ENCODE measurements around the gene TRPM1.

The TRPM1 gene

DNA sequence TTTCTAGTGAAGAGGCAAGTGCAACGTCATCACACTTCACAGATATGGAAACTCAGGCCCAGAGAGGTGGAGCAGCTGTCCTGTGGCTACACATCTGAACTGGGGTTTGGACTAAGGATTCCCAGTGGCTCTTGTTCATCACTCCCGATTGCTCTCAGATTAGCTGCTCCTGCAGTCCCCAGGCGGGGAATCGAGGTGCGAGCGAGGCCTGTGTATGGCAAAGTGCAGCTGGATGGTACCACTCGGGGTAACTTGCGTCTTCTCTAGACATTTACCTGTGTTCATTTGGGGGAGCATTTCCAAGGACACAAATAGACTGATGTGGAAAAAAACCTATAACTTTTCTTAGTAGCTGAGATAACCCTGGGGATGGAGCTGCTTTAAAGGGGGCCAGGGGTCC, 45.9 kb upstream of the TRPM1 start:
- H3K4me1 ChIP-seq (ENCODE audit: insufficient read depth, insufficient read length): peaks cover 23% of the 10 kb centered on the region
- no peak for DNase-seq (ENCODE audit: low read depth, low spot score)
- peak overlapping the region; percentile 21 for H3K9ac ChIP-seq (ENCODE audit: insufficient read length, low read depth)
- H3K27me3 ChIP-seq (ENCODE audit: insufficient read depth, insufficient read length): no peaks in the 10 kb centered on the region
- H3K4me3 ChIP-seq (ENCODE audit: insufficient read length, low read depth): no peak overlapping the region
- H3K36me3 ChIP-seq (ENCODE audit: insufficient read depth, insufficient read length, low read length): no peaks in the 10 kb centered on the region
- TF ChIP-seq SUZ12 (IDR thresholded peaks at IDR 0.05; ENCODE audit: extremely low read depth, insufficient read depth, insufficient read length) (no peak), ZNF274 (IDR thresholded peaks at IDR 0.05; ENCODE audit: low read depth, low read length) (no peak), YY1 (IDR thresholded peaks at IDR 0.05; ENCODE audit: insufficient read depth, insufficient read length) (no peak)
- H3K9me3 ChIP-seq (ENCODE audit: insufficient read depth, low read length): peaks cover 6% of the 10 kb centered on the region; the same call in 1 of the 2 replicates

DNA sequence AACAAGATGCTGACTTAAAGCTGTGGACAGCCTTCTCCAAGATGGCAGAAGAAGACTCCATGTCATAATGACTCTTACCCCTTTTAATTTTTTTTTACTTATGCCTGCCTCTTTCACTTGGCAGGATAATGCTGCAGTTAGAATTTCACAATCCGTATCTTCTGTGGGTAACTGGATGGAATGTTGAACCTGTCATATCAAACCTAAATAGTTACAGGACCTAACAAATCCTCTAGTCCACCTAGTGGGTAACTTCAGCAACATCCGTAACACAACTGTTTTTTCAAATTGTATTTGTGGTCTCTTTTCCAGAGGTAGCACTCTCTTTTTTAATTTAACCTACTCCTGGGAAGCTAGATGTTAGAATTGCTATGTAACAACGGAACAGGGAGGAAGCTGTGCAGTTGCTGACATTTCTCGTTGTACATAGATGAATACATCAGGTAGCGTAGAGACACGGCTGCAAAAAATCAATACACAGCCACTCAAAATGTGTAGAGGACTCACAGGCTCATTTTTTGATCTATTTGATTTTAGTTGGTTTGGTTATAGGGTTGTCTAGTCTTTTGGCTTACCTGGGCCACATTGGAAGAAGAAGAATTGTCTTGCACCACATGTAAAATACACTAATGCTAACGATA, 43.9 kb upstream of the TRPM1 start:
- Histone ChIP-seq H3K27me3 (ENCODE audit: insufficient read depth, insufficient read length) (no peaks in the 10 kb centered on the region), H3K9ac (ENCODE audit: insufficient read length, low read depth) (no peak overlapping the region), H3K4me1 (ENCODE audit: insufficient read depth, insufficient read length) (peaks cover 10% of the 10 kb centered on the region), H3K36me3 (ENCODE audit: insufficient read depth, insufficient read length, low read length) (no peaks in the 10 kb centered on the region), H3K4me3 (ENCODE audit: insufficient read length, low read depth) (no peak overlapping the region), H3K9me3 (ENCODE audit: insufficient read depth, low read length) (no peaks in the 10 kb centered on the region)
- no peak for TF ChIP-seq SUZ12 (IDR thresholded peaks at IDR 0.05; ENCODE audit: extremely low read depth, insufficient read depth, insufficient read length)
- no peak for TF ChIP-seq YY1 (IDR thresholded peaks at IDR 0.05; ENCODE audit: insufficient read depth, insufficient read length)
- TF ChIP-seq ZNF274 (IDR thresholded peaks at IDR 0.05; ENCODE audit: low read depth, low read length): no peak
- DNase-seq (ENCODE audit: low read depth, low spot score): no peak

DNA sequence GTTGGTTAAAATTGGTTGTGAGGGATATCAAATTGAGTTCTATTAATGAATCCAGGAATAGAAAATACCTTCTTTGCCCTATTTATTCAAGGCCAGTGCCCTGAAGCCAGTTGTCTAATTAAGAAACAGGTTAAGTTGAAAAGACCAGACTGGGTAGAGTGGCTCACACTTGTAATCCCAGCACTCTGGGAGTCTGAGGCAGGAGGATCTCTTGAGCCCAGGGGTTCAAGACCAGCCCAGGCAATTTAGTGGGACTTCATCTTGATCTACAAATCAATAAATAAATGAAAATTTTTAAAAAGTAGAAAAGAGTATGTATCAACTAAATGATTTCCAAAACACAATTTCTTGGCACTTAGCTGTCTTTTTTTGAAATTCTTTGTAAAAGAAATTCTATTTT, 40.3 kb upstream of the TRPM1 start:
- TF ChIP-seq YY1 (IDR thresholded peaks at IDR 0.05; ENCODE audit: insufficient read depth, insufficient read length) (no peak), ZNF274 (IDR thresholded peaks at IDR 0.05; ENCODE audit: low read depth, low read length) (no peak), SUZ12 (IDR thresholded peaks at IDR 0.05; ENCODE audit: extremely low read depth, insufficient read depth, insufficient read length) (no peak)
- Histone ChIP-seq H3K4me1 (ENCODE audit: insufficient read depth, insufficient read length) (no peaks in the 10 kb centered on the region), H3K9me3 (ENCODE audit: insufficient read depth, low read length) (0 out of 2 replicates have a peak, but pooled peaks cover 8% of the 10 kb centered on the region), H3K9ac (ENCODE audit: insufficient read length, low read depth) (no peak overlapping the region), H3K27me3 (ENCODE audit: insufficient read depth, insufficient read length) (no peaks in the 10 kb centered on the region), H3K4me3 (ENCODE audit: insufficient read length, low read depth) (no peak overlapping the region), H3K36me3 (ENCODE audit: insufficient read depth, insufficient read length, low read length) (no peaks in the 10 kb centered on the region)
- DNase-seq (ENCODE audit: low read depth, low spot score): no peak

DNA sequence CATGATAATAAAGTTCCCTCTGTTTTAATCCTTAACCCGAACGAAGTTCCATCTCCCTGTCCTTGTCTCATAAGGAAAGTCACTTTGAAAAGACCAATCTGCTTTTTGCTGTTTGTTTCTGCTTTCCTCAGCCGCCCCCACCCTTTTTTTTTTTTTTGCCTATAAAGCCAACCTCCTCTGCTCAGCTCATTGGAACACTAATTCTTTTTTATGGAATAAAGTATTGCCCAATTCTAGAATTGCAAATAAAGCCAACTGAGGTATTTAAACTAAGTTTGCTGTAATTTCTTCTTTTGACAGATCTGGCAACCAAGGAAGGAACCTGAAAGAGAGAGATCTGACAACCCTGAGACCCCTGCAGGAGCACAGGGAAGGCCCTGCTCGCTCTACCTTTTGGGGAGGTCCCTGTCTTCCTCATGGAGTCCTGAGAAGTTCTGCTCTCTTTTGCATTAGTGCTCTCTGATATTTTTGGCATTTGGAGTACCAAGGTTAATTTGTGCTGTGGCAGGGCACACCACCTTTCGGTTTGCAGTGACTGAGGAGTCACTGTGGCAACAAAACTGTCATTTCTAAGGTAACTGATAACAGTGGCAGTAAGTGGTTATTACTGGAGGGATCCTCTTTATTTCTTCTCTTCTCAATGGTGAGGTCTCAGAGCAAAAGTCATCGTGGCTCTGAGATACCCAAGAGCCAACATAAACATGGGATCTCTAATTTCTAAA, 35.2 kb upstream of the TRPM1 start:
- Histone ChIP-seq H3K4me1 (ENCODE audit: insufficient read depth, insufficient read length) (peaks cover 3% of the 10 kb centered on the region), H3K9ac (ENCODE audit: insufficient read length, low read depth) (no peak overlapping the region), H3K27me3 (ENCODE audit: insufficient read depth, insufficient read length) (no peaks in the 10 kb centered on the region), H3K4me3 (ENCODE audit: insufficient read length, low read depth) (no peak overlapping the region), H3K36me3 (ENCODE audit: insufficient read depth, insufficient read length, low read length) (no peaks in the 10 kb centered on the region), H3K9me3 (ENCODE audit: insufficient read depth, low read length) (peaks cover 16% of the 10 kb centered on the region; the same call in 1 of the 2 replicates)
- TF ChIP-seq YY1 (IDR thresholded peaks at IDR 0.05; ENCODE audit: insufficient read depth, insufficient read length): no peak
- no peak for TF ChIP-seq SUZ12 (IDR thresholded peaks at IDR 0.05; ENCODE audit: extremely low read depth, insufficient read depth, insufficient read length)
- no peak for TF ChIP-seq ZNF274 (IDR thresholded peaks at IDR 0.05; ENCODE audit: low read depth, low read length)
- DNase-seq (ENCODE audit: low read depth, low spot score): no peak

DNA sequence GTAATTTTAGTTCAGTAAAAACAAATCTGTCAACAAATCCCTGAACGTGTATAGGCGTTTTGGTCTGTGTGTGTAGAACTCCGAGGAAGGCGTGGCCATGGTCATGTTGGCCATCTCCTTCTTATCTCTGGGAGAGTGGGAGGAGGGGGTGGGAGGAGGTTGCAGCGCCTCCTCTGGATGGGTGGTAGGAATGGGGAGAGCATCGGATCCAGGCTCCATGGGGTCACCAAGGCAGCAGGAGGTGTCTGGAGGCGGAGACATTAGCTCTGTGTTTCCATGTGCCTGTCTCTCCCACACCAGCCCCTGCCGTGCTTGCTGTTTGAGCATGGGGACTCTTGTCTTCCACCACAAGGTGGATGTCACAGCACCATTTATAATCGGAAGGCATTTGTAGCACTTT, 34.5 kb upstream of the TRPM1 start:
- H3K9ac ChIP-seq (ENCODE audit: insufficient read length, low read depth): no peak overlapping the region
- no peak for DNase-seq (ENCODE audit: low read depth, low spot score)

DNA sequence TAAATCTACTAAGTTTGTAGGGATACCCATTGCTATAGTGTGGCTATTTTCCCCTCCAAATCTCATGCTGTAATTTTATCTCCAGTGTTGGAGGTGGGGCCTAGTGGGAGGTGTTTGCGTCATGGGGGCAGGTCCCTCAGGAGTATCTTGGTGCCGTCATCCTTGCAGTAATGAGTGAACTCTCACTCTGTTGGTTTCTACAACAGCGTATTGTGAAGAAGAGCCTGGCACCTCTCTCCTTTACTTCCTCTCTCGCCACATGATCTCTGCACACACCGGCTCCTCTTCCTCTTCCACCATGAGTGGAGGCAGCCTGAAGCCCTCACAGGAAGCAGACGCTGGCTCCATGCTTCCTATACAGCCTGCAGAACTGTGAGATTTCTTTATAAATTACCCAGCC, 34.0 kb upstream of the TRPM1 start:
- Histone ChIP-seq H3K36me3 (ENCODE audit: insufficient read depth, insufficient read length, low read length) (no peaks in the 10 kb centered on the region), H3K4me3 (ENCODE audit: insufficient read length, low read depth) (no peak overlapping the region), H3K9ac (ENCODE audit: insufficient read length, low read depth) (no peak overlapping the region), H3K9me3 (ENCODE audit: insufficient read depth, low read length) (peaks cover 16% of the 10 kb centered on the region; the same call in 1 of the 2 replicates), H3K4me1 (ENCODE audit: insufficient read depth, insufficient read length) (peaks cover 3% of the 10 kb centered on the region), H3K27me3 (ENCODE audit: insufficient read depth, insufficient read length) (no peaks in the 10 kb centered on the region)
- no peak for DNase-seq (ENCODE audit: low read depth, low spot score)
- TF ChIP-seq ZNF274 (IDR thresholded peaks at IDR 0.05; ENCODE audit: low read depth, low read length) (no peak), SUZ12 (IDR thresholded peaks at IDR 0.05; ENCODE audit: extremely low read depth, insufficient read depth, insufficient read length) (no peak), YY1 (IDR thresholded peaks at IDR 0.05; ENCODE audit: insufficient read depth, insufficient read length) (no peak)

More for the DNA sequence above, 34.5 kb upstream of the TRPM1 start:
- Histone ChIP-seq H3K36me3 (ENCODE audit: insufficient read depth, insufficient read length, low read length) (no peaks in the 10 kb centered on the region), H3K4me3 (ENCODE audit: insufficient read length, low read depth) (no peak overlapping the region), H3K4me1 (ENCODE audit: insufficient read depth, insufficient read length) (peaks cover 3% of the 10 kb centered on the region), H3K27me3 (ENCODE audit: insufficient read depth, insufficient read length) (no peaks in the 10 kb centered on the region), H3K9me3 (ENCODE audit: insufficient read depth, low read length) (peaks cover 16% of the 10 kb centered on the region; the same call in 1 of the 2 replicates)
- TF ChIP-seq ZNF274 (IDR thresholded peaks at IDR 0.05; ENCODE audit: low read depth, low read length): no peak

DNA sequence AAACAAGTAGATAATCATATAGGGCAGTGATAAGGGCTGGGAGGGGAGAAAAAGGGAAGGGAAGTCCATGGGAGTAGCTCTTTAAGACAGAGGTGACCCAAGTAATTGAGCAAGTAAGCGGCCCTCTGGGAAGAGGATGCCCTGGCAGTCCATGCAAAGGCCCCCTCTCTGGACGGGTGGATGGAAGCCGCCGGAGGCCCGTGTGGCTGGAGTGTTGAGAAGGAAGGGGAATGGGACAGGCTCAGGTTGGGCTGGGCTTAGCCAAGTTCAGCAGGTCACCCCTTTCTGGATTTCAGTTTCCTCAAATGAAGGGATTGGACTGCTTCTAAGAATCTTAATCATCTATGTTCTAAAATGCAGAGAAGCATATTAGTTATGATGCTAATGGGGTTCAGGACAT, 32.4 kb upstream of the TRPM1 start:
- Histone ChIP-seq H3K4me3 (ENCODE audit: insufficient read length, low read depth) (no peak overlapping the region), H3K4me1 (ENCODE audit: insufficient read depth, insufficient read length) (peaks cover 6% of the 10 kb centered on the region), H3K9me3 (ENCODE audit: insufficient read depth, low read length) (peaks cover 16% of the 10 kb centered on the region; the same call in 1 of the 2 replicates), H3K36me3 (ENCODE audit: insufficient read depth, insufficient read length, low read length) (no peaks in the 10 kb centered on the region), H3K9ac (ENCODE audit: insufficient read length, low read depth) (no peak overlapping the region), H3K27me3 (ENCODE audit: insufficient read depth, insufficient read length) (no peaks in the 10 kb centered on the region)
- DNase-seq (ENCODE audit: low read depth, low spot score): no peak
- TF ChIP-seq YY1 (IDR thresholded peaks at IDR 0.05; ENCODE audit: insufficient read depth, insufficient read length) (no peak), ZNF274 (IDR thresholded peaks at IDR 0.05; ENCODE audit: low read depth, low read length) (no peak), SUZ12 (IDR thresholded peaks at IDR 0.05; ENCODE audit: extremely low read depth, insufficient read depth, insufficient read length) (no peak)
